Duodenal mucosa (tissue), 2 donors: ENCODE data around the gene RNASEL.
"Not testable (repeated sequence)": the region's sequence is repeated elsewhere in the genome, so short reads cannot be mapped to it uniquely, and the experiment has no call there.

Source experiments
- H3K27ac ChIP-seq: one replicate; pipeline ENCODE4 v1.7.0; 2013; ENCODE audit warnings: low read depth, low read length
- H3K27me3 ChIP-seq, 2 donors: one replicate each; pipeline ENCODE4 v1.7.0; 2013; ENCODE audit warnings: low read length in 2 of 2, control low read depth in 1 of 2; ENCODE audit not compliant: insufficient read depth in 2 of 2, control insufficient read depth in 1 of 2
- H3K36me3 ChIP-seq, 2 donors: one replicate each; pipeline ENCODE4 v1.7.0; 2013; ENCODE audit warnings: low read length in 2 of 2, control low read depth in 1 of 2; ENCODE audit not compliant: insufficient read depth in 2 of 2, control insufficient read depth in 1 of 2
- H3K4me1 ChIP-seq, 2 donors: one replicate each; pipeline ENCODE4 v1.7.0; 2013; ENCODE audit warnings: low read length in 2 of 2, control low read depth in 1 of 2; ENCODE audit not compliant: insufficient read depth in 2 of 2, control insufficient read depth in 1 of 2
- H3K4me3 ChIP-seq, 2 donors: one replicate each; pipeline ENCODE4 v1.7.0; 2013; ENCODE audit warnings: low read length in 2 of 2, low read depth in 1 of 2
- H3K9ac ChIP-seq, 2 donors: one replicate each; pipeline ENCODE4 v1.7.0; 2013; ENCODE audit warnings: low read length in 2 of 2, low read depth in 1 of 2
- H3K9me3 ChIP-seq, 2 donors: one replicate each; pipeline ENCODE4 v1.7.0; 2013; ENCODE audit warnings: low read length in 2 of 2, control low read depth in 1 of 2; ENCODE audit not compliant: control insufficient read depth in 1 of 2

RNASEL gene, protein sequence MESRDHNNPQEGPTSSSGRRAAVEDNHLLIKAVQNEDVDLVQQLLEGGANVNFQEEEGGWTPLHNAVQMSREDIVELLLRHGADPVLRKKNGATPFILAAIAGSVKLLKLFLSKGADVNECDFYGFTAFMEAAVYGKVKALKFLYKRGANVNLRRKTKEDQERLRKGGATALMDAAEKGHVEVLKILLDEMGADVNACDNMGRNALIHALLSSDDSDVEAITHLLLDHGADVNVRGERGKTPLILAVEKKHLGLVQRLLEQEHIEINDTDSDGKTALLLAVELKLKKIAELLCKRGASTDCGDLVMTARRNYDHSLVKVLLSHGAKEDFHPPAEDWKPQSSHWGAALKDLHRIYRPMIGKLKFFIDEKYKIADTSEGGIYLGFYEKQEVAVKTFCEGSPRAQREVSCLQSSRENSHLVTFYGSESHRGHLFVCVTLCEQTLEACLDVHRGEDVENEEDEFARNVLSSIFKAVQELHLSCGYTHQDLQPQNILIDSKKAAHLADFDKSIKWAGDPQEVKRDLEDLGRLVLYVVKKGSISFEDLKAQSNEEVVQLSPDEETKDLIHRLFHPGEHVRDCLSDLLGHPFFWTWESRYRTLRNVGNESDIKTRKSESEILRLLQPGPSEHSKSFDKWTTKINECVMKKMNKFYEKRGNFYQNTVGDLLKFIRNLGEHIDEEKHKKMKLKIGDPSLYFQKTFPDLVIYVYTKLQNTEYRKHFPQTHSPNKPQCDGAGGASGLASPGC

DNA sequence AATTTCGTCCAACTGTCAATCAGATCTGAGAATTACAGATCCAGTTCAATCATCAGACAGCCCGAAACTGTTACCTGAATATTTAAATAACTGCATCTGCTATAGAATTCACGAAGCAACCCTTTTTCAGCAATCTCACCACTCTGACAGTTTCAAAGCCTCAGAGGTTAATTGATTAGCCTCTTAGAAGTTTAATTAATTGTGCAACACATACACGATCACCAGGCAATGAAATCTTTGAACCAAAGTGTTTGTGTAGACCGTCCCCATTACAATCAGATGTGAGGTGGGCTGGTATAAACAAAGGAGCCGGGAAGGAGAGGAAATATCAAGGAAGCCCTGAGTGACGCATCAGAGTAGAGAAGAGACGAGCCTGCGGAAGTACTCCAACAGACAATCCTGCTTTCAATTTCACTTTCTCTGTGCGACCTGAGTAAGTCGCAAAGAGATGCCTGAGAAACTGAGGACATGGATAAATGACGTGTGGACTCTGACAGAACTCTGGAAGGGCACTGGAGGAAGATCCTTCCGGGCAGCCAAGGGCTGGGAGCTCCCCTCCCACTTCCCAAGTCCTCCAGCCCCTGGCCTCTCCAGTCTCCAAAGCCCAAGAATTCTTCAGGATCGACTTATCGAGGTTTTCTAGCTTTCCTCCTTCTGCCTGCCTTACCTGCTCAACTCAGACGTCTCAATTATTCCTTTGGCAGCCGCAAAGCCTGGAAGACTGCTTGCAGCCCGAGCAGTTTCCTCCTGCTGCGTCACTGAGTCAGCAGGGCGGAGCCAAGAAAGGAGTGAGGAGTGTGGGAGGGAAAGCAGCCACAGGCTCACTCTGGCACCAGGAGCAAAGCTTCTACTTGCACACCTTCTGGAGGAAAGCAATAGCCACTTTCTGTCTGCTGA, at the start of gene RNASEL:
RNASEL (minus strand) TSS at position 757 of the 897 bp plus-strand sequence. CDS start 2,450 bp downstream, outside the sequence.
- Histone ChIP-seq H3K27ac (peak within 1 kb of the TSS; percentile 89), H3K27me3 (no peaks in the 10 kb centered on the region), H3K36me3 (peaks cover 5 to 10% of the 10 kb centered on the region in 2 donors), H3K4me1 (peaks cover 19 to 32% of the 10 kb centered on the region in 2 donors), H3K9ac (peak within 1 kb of the TSS; percentile 71 to 86), H3K4me3 (peak within 1 kb of the TSS; percentile 77 to 89), H3K9me3 (no peaks in the 10 kb centered on the region)

DNA sequence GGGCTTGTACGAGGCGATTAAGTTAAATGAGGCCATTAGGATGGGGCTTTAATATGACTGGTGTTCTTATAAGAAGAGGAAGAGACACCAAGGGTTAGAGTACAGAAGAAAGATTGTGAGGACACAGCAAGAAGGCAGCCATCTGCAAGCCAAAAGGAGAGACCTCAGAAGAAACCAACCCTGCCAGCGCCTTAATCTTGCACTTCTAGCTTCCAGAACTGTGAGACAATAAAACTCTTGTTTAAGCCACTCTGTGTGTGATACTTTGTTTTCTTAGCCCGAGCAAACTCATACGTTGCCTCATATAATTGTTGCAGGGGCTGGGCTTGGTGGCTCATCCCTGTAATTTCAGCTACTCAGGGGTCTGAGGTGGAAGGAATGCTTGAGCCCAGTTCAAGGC, 48.7 kb upstream of the RNASEL start:
- no peaks in the 10 kb centered on the region for H3K9me3 ChIP-seq
- no peaks in the 10 kb centered on the region for H3K27me3 ChIP-seq
- H3K36me3 ChIP-seq = no peaks in the 10 kb centered on the region
- no peak overlapping the region for H3K4me3 ChIP-seq
- H3K27ac ChIP-seq = no peak overlapping the region
- H3K9ac ChIP-seq = no peak overlapping the region
- H3K4me1 ChIP-seq = peaks cover 0 to 5% of the 10 kb centered on the region in 2 donors

DNA sequence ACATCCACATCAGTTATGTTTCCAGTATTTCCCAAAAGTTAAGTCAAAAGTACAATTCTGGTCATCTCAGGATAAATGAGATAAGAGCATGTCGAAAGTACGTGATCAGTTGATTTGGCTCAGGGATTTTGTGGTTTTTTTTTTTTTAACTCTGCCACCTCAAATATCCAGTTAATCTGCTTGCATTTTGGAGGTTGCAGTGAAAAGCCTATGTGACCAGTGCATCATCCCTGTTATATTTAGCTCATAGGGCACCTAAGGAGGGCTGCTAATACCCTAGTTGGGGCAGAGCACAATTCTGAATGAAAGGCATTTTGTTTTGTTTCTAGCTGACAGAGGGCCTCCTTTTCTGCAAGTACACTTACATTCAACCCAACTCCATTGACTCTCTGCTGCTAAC, 46.8 kb upstream of the RNASEL start:
- Histone ChIP-seq H3K27ac (no peak overlapping the region), H3K4me1 (peaks cover 0 to 11% of the 10 kb centered on the region in 2 donors), H3K4me3 (no peak overlapping the region), H3K36me3 (no peaks in the 10 kb centered on the region), H3K9me3 (no peaks in the 10 kb centered on the region), H3K27me3 (no peaks in the 10 kb centered on the region), H3K9ac (no peak overlapping the region)

DNA sequence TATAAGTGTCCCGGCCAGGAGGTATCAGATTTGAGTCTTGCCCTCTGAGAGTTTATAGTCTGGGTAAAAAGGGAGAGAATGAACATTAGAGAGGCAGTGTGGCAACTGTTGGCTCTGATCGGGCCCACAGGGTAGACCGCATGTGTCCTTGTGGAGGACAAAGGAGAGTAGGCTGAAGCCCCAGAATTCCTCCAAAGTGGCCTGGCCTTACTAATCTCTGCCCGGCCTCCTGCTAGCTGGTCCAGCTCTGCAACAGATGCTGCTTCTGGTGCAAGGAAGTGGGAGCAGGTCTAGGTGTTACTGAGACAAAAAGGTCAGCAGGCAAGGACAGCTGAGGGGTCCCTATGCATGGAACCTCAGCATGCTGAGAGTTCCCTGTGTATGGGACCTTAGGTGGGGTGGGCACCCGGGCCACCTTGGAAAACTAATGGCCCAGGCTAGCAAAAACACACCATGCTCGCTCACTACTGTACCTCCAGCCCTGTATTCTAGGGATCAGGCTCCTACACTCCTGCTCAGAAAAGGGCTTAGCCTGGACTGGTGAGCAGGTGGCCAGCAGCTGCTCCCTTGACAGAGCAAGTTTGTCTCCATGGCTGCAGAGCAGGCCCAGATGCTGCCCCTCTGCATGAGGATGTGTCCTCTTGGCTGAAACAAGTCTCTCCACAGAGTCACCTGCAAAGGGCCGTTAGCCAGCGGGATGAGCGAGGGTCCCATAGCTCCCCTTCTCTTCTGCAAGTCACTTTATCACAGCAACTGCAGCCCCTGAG, 45.4 kb upstream of the RNASEL start:
- H3K27ac ChIP-seq = no peak overlapping the region
- H3K4me3 ChIP-seq = no peak overlapping the region
- no peaks in the 10 kb centered on the region for H3K9me3 ChIP-seq
- no peak overlapping the region for H3K9ac ChIP-seq
- H3K4me1 ChIP-seq = peaks cover 0 to 13% of the 10 kb centered on the region in 2 donors
- H3K27me3 ChIP-seq = no peaks in the 10 kb centered on the region
- H3K36me3 ChIP-seq = no peaks in the 10 kb centered on the region

DNA sequence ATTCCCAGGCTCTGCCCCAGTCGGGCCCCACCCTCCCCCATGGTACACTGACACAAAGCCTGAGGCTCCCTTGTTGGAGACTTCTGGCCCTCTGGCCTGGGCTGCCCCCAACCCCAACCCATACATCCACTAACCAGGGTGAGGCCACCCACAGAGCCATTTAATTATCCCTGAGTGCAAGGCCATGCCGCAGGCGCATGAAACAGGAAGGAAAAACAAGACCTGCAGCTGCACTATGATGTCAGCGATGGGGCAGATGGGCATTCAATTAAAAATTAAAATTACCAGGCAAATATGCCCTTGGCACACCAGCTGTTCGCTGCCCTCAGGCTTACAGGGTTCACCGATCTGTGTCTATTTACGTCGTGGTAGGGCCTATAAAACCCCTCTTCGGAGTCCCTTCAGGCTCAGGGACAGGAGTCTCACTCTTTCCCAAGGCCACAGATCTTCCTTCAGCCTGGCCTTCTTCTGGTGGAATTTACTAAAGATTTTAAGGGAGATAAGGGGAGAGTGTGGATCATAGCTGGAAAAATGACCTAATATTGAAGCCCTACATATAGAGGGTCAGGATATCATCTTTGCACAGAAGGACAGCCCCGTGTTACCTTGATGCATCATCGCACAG, 44.7 kb upstream of the RNASEL start:
- no peak overlapping the region for H3K9ac ChIP-seq
- H3K4me1 ChIP-seq = peaks cover 0 to 13% of the 10 kb centered on the region in 2 donors
- no peaks in the 10 kb centered on the region for H3K36me3 ChIP-seq
- no peak overlapping the region for H3K4me3 ChIP-seq
- no peaks in the 10 kb centered on the region for H3K9me3 ChIP-seq
- H3K27me3 ChIP-seq = no peaks in the 10 kb centered on the region
- H3K27ac ChIP-seq = no peak overlapping the region

DNA sequence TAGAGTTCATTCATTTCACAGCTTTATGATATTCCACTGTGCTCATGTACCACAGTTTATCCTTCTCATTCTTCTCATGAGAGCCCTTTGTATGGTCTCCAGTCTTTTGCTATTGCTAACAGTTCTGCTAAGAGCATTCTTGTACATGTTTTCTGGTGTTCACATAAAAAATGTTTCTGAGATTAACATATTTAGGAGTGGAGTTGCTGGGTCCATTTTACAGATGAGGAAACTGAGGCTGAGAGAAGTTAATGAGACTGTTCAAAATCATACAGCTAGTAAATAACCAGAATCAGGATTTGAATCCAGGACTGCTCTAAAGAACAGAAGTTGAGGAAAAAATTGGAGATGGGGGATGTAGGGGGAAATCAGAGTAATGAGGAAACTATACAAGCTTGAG, 44.0 kb upstream of the RNASEL start:
- Histone ChIP-seq H3K27me3 (no peaks in the 10 kb centered on the region), H3K4me3 (no peak overlapping the region), H3K4me1 (peaks cover 0 to 13% of the 10 kb centered on the region in 2 donors), H3K36me3 (no peaks in the 10 kb centered on the region), H3K27ac (no peak overlapping the region), H3K9me3 (no peaks in the 10 kb centered on the region), H3K9ac (no peak overlapping the region)

DNA sequence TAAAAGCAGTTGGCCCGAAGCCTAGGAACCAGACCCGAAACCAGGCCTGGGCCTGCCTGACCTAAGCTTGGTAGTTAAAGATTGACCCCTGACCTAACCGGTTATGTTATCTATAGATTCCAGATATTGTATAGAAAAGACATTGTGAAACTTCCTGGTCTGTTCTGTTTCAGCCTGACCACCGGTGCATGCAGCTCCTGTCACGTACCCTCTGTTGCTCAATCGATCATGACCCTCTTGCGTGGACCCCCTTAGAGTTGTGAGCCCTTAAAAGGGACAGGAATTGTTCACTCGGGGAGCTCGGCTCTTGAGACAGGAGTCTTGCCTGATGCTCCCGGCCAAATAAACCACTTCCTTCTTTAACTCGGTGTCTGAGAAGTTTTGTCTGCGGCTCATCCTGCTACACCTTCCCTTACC, 43.4 kb upstream of the RNASEL start:
- H3K36me3 ChIP-seq, H3K9me3 ChIP-seq, H3K27ac ChIP-seq, H3K9ac ChIP-seq, H3K27me3 ChIP-seq: not testable (repeated sequence)
- peak overlapping the region in 1 of 2 donors; percentile 11 for H3K4me3 ChIP-seq
- peaks cover 0 to 13% of the 10 kb centered on the region in 2 donors for H3K4me1 ChIP-seq

DNA sequence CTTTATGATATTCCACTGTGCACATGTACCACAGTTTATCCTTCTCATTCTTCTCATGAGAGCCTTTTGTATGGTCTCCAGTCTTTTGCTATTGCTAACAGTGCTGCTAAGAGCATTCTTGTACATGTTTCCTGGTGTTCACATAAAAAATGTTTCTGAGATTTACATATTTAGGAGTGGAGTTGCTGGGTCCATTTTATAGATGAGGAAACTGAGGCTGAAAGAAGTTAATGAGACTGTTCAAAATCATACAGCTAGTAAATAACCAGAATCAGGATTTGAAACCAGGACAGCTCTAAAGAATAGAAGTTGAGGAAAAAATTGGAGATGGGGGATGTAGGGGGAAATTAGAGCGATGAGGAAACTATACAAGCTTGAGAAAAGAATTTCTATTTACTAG, 42.9 kb upstream of the RNASEL start:
- Histone ChIP-seq H3K36me3 (no peaks in the 10 kb centered on the region), H3K4me3 (no peak overlapping the region), H3K27me3 (no peaks in the 10 kb centered on the region), H3K9ac (no peak overlapping the region), H3K27ac (no peak overlapping the region), H3K4me1 (peaks cover 0 to 13% of the 10 kb centered on the region in 2 donors), H3K9me3 (no peaks in the 10 kb centered on the region)

DNA sequence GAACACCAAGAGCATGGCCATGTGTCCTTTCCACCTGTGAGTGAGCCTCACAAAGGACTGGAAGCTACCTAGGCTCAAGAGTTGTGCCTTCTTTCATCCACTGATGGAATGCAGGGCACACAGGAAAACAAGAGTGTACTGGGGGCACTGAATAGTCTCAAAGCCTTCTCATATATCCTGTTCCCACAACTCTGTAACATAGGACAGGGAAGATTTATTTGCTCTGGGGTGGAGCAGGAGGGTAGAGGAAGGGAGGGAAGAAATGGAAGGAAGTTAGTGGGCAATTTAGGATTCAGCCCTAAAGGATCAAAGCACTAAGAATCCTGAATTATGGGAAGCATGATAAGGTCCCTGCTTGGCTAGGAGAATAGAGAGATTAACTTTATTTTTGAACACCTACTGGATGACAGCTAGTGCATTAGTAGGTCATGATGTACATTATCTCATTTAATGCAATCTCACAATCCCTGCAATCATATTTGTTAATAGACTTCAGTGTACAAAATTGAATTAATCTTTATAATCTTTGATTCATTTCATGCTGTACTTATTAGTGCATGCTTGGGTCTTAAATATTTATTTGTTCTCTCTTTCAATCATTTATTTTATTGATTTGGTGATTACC, 42.1 kb upstream of the RNASEL start:
- peaks cover 0 to 13% of the 10 kb centered on the region in 2 donors for H3K4me1 ChIP-seq
- no peaks in the 10 kb centered on the region for H3K9me3 ChIP-seq
- H3K9ac ChIP-seq = no peak overlapping the region
- H3K4me3 ChIP-seq = no peak overlapping the region
- H3K36me3 ChIP-seq = no peaks in the 10 kb centered on the region
- H3K27me3 ChIP-seq = no peaks in the 10 kb centered on the region
- no peak overlapping the region for H3K27ac ChIP-seq
